ENCODE results near the gene TREH.

GRCh38 chr11:118666371-118666770, 13.1 kb downstream of the TREH start:
- no peak for TF ChIP-seq CTCF (IDR thresholded peaks at IDR 0.05)
- no peak for TF ChIP-seq POLR2A (IDR thresholded peaks at IDR 0.05; ENCODE audit: low read depth)
- TF ChIP-seq POLR2AphosphoS5 (IDR thresholded peaks at IDR 0.05): no peak
- TF ChIP-seq EP300 (IDR thresholded peaks at IDR 0.05): no peak

Measured in esophagus muscularis mucosa (tissue), 4 donors.